AG04450 (cell line): ENCODE results near the gene ADH1A. TPM values are rescaled to one million over a fixed set of nuclear protein-coding genes. Genes with fewer than 3 reads are reported as not detected.
A peak's percentile ranks its signal among the peaks of the same experiment; 100 is the strongest.

Source experiments
- CTCF ChIA-PET: fragments of 300-600, 350-600 bp; formaldehyde crosslinking; extraction: SDS; loops from one replicate; lab custom pipeline; 2022; ENCODE audit warnings: antibody characterized with exemption, inconsistent platforms; lab: Charles Lee
- POLR2A ChIA-PET: fragments of 350-600 bp; formaldehyde crosslinking; extraction: SDS; loops from one replicate; lab custom pipeline; 2021; ENCODE audit warnings: antibody characterized with exemption, inconsistent platforms; lab: Yijun Ruan, JAX
- DNase-seq: peaks from one replicate; pipeline ENCODE4 v3.0.0-alpha.2; 2011; ENCODE audit warnings: low read depth, low spot score
- H3K27ac ChIP-seq: one replicate; pipeline ENCODE4 v1.5.1; 2012; ENCODE audit warnings: low read depth, low read length, control low read depth
- H3K27me3 ChIP-seq: one replicate; pipeline ENCODE4 v1.6.0; 2012; ENCODE audit warnings: low read length; ENCODE audit not compliant: control insufficient read depth, insufficient read depth
- H3K4me3 ChIP-seq: 2 replicates; pipeline ENCODE4 v1.5.1; 2011; ENCODE audit warnings: mild to moderate bottlenecking, low read depth, low read length, control low read depth
- H3K9me3 ChIP-seq: 2 replicates; pipeline ENCODE4 v1.5.1; 2012; ENCODE audit warnings: low read length; ENCODE audit not compliant: control insufficient read depth, insufficient read depth
- polyA plus RNA-seq: library from polyadenylated mRNA; depleted of rRNA; stranded (reverse); fragments of >200 nt; gene quantifications from 2 replicates; pipeline ENCODE4 v1.2.3, GENCODE V29; 2011
- TF ChIP-seq, protein P1 (sequence below): IDR thresholded peaks from 2 replicates; pipeline ENCODE4 v1.5.1; 2011; ENCODE audit warnings: low read depth, low read length, control low read depth, inconsistent platforms

The ADH1A gene
- polyA plus RNA-seq, 1 experiment: not detected

DNA sequence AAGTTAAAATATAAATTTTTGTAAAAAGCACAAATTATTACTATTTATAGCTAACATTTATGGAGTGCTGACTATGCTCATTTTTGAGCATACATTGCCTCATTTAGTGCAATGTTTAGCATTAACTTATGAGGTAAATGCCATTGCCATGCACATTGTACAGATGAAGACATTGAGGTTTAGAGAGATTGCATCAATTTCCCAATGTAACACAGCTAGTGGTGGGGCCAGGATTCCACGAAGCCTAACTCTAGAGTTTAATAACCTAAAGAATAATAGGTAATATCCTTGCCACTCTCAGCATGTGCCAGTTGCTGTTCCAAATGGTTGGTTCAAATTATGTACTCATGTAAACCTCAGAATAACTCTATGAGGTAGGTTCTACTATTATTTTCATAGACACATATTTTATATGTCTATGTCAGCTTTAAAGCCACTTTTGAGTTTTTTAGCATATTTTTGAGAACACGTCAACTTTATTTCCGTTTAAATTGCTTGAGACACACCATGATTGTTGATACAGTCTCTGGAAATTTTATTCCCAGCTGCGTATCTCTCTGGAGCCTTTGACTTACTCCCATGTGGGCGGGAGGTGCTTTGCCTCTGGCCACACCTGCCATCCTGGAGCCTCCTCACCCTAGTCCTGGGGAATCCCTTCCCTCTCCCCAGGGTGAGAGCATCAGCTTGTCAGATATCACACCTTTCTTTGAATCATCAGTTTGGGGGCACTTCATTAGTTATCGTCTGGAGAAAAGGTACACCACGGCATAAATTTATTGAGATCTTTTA, 10.8 kb upstream of the ADH1A start:
- CTCF ChIA-PET: interaction anchor here (1.0 to 2.0 kb wide), 3 partner anchors 100 to 158 kb away, joined by 3 to 7 read pairs (median 3); partner anchors contain the start of gene ADH4
- DNase-seq: peak; percentile 6
- Histone ChIP-seq H3K4me3 (no peak overlapping the region), H3K27ac (peak overlapping the region; percentile 77), H3K9me3 (peaks cover 4% of the 10 kb centered on the region; the same call in 1 of the 2 replicates), H3K27me3 (no peaks in the 10 kb centered on the region)
- TF ChIP-seq, protein P1, sequence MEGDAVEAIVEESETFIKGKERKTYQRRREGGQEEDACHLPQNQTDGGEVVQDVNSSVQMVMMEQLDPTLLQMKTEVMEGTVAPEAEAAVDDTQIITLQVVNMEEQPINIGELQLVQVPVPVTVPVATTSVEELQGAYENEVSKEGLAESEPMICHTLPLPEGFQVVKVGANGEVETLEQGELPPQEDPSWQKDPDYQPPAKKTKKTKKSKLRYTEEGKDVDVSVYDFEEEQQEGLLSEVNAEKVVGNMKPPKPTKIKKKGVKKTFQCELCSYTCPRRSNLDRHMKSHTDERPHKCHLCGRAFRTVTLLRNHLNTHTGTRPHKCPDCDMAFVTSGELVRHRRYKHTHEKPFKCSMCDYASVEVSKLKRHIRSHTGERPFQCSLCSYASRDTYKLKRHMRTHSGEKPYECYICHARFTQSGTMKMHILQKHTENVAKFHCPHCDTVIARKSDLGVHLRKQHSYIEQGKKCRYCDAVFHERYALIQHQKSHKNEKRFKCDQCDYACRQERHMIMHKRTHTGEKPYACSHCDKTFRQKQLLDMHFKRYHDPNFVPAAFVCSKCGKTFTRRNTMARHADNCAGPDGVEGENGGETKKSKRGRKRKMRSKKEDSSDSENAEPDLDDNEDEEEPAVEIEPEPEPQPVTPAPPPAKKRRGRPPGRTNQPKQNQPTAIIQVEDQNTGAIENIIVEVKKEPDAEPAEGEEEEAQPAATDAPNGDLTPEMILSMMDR: no peak
- POLR2A ChIA-PET: no interaction called here

- CTCF ChIA-PET: interaction anchor here (1.3 to 2.0 kb wide), 2 partner anchors 99 to 104 kb away, joined by 3 to 7 read pairs; no protein-coding TSS in a partner anchor
- TF ChIP-seq, protein P1: no peak
- no peak overlapping the region for H3K4me3 ChIP-seq
- peaks cover 4% of the 10 kb centered on the region; the same call in 1 of the 2 replicates for H3K9me3 ChIP-seq
- H3K27ac ChIP-seq: no peak overlapping the region
- H3K27me3 ChIP-seq: no peaks in the 10 kb centered on the region
- peak; percentile 95 for DNase-seq
- POLR2A ChIA-PET: no interaction called here
Measured at GRCh38 chr4:99300934-99301333, 10.1 kb upstream of the ADH1A start.

DNA sequence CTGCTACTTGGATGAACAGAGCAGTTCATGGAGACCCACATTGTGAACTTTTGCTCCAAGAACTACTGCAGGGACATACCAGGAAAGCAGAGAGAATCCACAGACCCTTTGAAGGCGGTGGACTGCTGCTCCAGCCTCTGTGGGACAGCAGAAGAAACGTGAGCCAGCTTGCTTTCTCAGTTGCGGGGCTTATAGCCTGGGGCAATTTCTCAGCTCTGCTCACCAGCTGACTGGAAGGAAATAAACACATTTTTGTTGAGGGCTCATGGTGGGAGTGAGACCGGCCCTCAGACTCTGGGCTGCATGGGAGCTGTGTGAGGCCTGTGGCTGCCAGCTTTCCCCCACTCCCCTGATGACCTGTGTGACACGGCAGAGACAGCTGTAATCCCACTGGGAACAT, 2.6 kb upstream of the ADH1A start:
- Histone ChIP-seq H3K27ac (no peak overlapping the region), H3K27me3 (no peaks in the 10 kb centered on the region), H3K9me3 (0 out of 2 replicates have a peak, but pooled peaks cover 3% of the 10 kb centered on the region), H3K4me3 (no peak overlapping the region)
- no peak for DNase-seq
- TF ChIP-seq, protein P1: no peak
- POLR2A ChIA-PET: no interaction called here
- CTCF ChIA-PET: interaction anchor here (0.7 kb wide), 1 partner anchor 84 kb away, joined by 4 read pairs; no protein-coding TSS in a partner anchor

DNA sequence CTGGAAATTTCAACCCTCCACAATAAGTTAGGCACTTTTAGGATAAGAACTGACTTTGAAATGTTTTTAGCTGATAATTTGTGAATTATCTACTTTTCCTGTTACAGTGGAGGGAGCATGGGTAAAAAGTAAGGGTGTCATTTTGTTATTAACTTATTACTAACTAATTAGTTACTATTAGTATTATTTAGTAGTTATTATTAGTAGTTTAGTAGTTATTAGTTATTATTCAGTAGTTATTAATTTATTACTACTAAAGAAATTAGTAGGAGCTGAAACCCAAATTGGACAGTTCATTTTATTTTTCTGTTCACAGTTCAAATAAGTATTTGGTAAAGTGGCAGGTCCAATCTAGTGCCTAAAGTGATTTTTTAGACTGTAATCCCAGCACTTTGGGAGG, 5.4 kb downstream of the ADH1A start:
- POLR2A ChIA-PET: no interaction called here
- no peak overlapping the region for H3K27ac ChIP-seq
- TF ChIP-seq, protein P1: no peak
- no peak overlapping the region for H3K4me3 ChIP-seq
- H3K9me3 ChIP-seq: no peaks in the 10 kb centered on the region
- CTCF ChIA-PET: no interaction called here
- no peaks in the 10 kb centered on the region for H3K27me3 ChIP-seq
- DNase-seq: no peak

- POLR2A ChIA-PET: no interaction called here
Measured at GRCh38 chr4:99282731-99283130, 8.1 kb downstream of the ADH1A start.

More at GRCh38 chr4:99282731-99283130, 8.1 kb downstream of the ADH1A start:
- no peak overlapping the region for H3K27ac ChIP-seq
- no peak for DNase-seq
- H3K4me3 ChIP-seq: no peak overlapping the region
- TF ChIP-seq, protein P1: no peak
- no peaks in the 10 kb centered on the region for H3K27me3 ChIP-seq
- H3K9me3 ChIP-seq: no peaks in the 10 kb centered on the region
- CTCF ChIA-PET: no interaction called here
